ENCODE data around the gene ACOT6. TPM values are rescaled to one million over a fixed set of nuclear protein-coding genes. Genes with fewer than 3 reads are reported as not detected.
"Not testable (repeated sequence)": the region's sequence is repeated elsewhere in the genome, so short reads cannot be mapped to it uniquely, and the experiment has no call there.

ACOT6 gene
- total RNA-seq, 1 experiment from 2014 or later: not detected

- Histone ChIP-seq H3K9ac (ENCODE audit: low read length) (peak within 1 kb of the TSS; percentile 77), H3K36me3 (ENCODE audit: insufficient read depth, low read length) (peaks cover 16% of the 10 kb centered on the region), H2AFZ (ENCODE audit: low read length) (peak within 1 kb of the TSS; percentile 94), H3K4me1 (ENCODE audit: low read length) (peaks cover 33% of the 10 kb centered on the region), H3K4me3 (ENCODE audit: low read length) (peak within 1 kb of the TSS; percentile 98), H3K4me2 (ENCODE audit: low read depth, low read length, poor library complexity, severe bottlenecking) (peak within 1 kb of the TSS; percentile 79), H3K27ac (ENCODE audit: low read length) (peak within 1 kb of the TSS; percentile 63), H3K79me2 (ENCODE audit: low read length) (peaks cover 49% of the 10 kb centered on the region)
- DNase-seq: peak; percentile 96
- not testable (repeated sequence) for H4K20me1 ChIP-seq (ENCODE audit: insufficient read depth, low read depth, low read length); H3K9me3 ChIP-seq (ENCODE audit: low read length); H3K27me3 ChIP-seq (ENCODE audit: low read length); H3K9me2 ChIP-seq (replicated peaks; ENCODE audit: insufficient read depth, low read length)
Observed at GRCh38 chr14:73569185-73569958, 42.9 kb upstream of the ACOT6 start, which contains the start of gene ACOT2. ACOT2 (plus strand) TSS chr14:73569213; CDS start chr14:73569241, 28 bp downstream.

GRCh38 chr14:73570913-73571312 is 41.4 kb upstream of the ACOT6 start:
- H2AFZ ChIP-seq (ENCODE audit: low read length); H3K27ac ChIP-seq (ENCODE audit: low read length); H3K9me3 ChIP-seq (ENCODE audit: low read length); H3K27me3 ChIP-seq (ENCODE audit: low read length); H4K20me1 ChIP-seq (ENCODE audit: insufficient read depth, low read depth, low read length); H3K9me2 ChIP-seq (replicated peaks; ENCODE audit: insufficient read depth, low read length): not testable (repeated sequence)
- peak; percentile 79 for DNase-seq
- Histone ChIP-seq H3K36me3 (ENCODE audit: insufficient read depth, low read length) (peaks cover 20% of the 10 kb centered on the region), H3K79me2 (ENCODE audit: low read length) (peaks cover 49% of the 10 kb centered on the region), H3K9ac (ENCODE audit: low read length) (peak overlapping the region; percentile 28), H3K4me3 (ENCODE audit: low read length) (peak overlapping the region; percentile 98; the same call in 1 of the 2 replicates), H3K4me1 (ENCODE audit: low read length) (peaks cover 33% of the 10 kb centered on the region), H3K4me2 (ENCODE audit: low read depth, low read length, poor library complexity, severe bottlenecking) (peak overlapping the region; percentile 79)

GRCh38 chr14:73573034-73573433 is 39.3 kb upstream of the ACOT6 start:
- not testable (repeated sequence) for H3K27me3 ChIP-seq (ENCODE audit: low read length); H3K4me2 ChIP-seq (ENCODE audit: low read depth, low read length, poor library complexity, severe bottlenecking); H3K9ac ChIP-seq (ENCODE audit: low read length); H2AFZ ChIP-seq (ENCODE audit: low read length); DNase-seq; H3K9me3 ChIP-seq (ENCODE audit: low read length); H4K20me1 ChIP-seq (ENCODE audit: insufficient read depth, low read depth, low read length); H3K27ac ChIP-seq (ENCODE audit: low read length); H3K9me2 ChIP-seq (replicated peaks; ENCODE audit: insufficient read depth, low read length); H3K4me3 ChIP-seq (ENCODE audit: low read length)
- Histone ChIP-seq H3K4me1 (ENCODE audit: low read length) (peaks cover 26% of the 10 kb centered on the region), H3K79me2 (ENCODE audit: low read length) (peaks cover 41% of the 10 kb centered on the region), H3K36me3 (ENCODE audit: insufficient read depth, low read length) (peaks cover 19% of the 10 kb centered on the region)

- DNase-seq; H3K27ac ChIP-seq (ENCODE audit: low read length); H3K4me2 ChIP-seq (ENCODE audit: low read depth, low read length, poor library complexity, severe bottlenecking); H4K20me1 ChIP-seq (ENCODE audit: insufficient read depth, low read depth, low read length); H3K4me3 ChIP-seq (ENCODE audit: low read length); H3K27me3 ChIP-seq (ENCODE audit: low read length); H2AFZ ChIP-seq (ENCODE audit: low read length); H3K9me3 ChIP-seq (ENCODE audit: low read length); H3K9me2 ChIP-seq (replicated peaks; ENCODE audit: insufficient read depth, low read length); H3K9ac ChIP-seq (ENCODE audit: low read length): not testable (repeated sequence)
- Histone ChIP-seq H3K79me2 (ENCODE audit: low read length) (peaks cover 34% of the 10 kb centered on the region), H3K36me3 (ENCODE audit: insufficient read depth, low read length) (peaks cover 24% of the 10 kb centered on the region), H3K4me1 (ENCODE audit: low read length) (peaks cover 19% of the 10 kb centered on the region)
Observed at GRCh38 chr14:73573740-73574139, 38.6 kb upstream of the ACOT6 start.

GRCh38 chr14:73574251-73574650 is 38.1 kb upstream of the ACOT6 start:
- not testable (repeated sequence) for H3K4me2 ChIP-seq (ENCODE audit: low read depth, low read length, poor library complexity, severe bottlenecking); H3K9me2 ChIP-seq (replicated peaks; ENCODE audit: insufficient read depth, low read length); H3K9ac ChIP-seq (ENCODE audit: low read length); H3K27me3 ChIP-seq (ENCODE audit: low read length); H2AFZ ChIP-seq (ENCODE audit: low read length); H3K4me3 ChIP-seq (ENCODE audit: low read length); H3K27ac ChIP-seq (ENCODE audit: low read length); H4K20me1 ChIP-seq (ENCODE audit: insufficient read depth, low read depth, low read length); DNase-seq; H3K9me3 ChIP-seq (ENCODE audit: low read length)
- H3K36me3 ChIP-seq (ENCODE audit: insufficient read depth, low read length): peaks cover 24% of the 10 kb centered on the region
- H3K79me2 ChIP-seq (ENCODE audit: low read length): peaks cover 31% of the 10 kb centered on the region
- peaks cover 18% of the 10 kb centered on the region for H3K4me1 ChIP-seq (ENCODE audit: low read length)

GRCh38 chr14:73576391-73576790 is 35.9 kb upstream of the ACOT6 start:
- peaks cover 4% of the 10 kb centered on the region for H3K4me1 ChIP-seq (ENCODE audit: low read length)
- no peaks in the 10 kb centered on the region for H3K9me2 ChIP-seq (replicated peaks; ENCODE audit: insufficient read depth, low read length)
- no peaks in the 10 kb centered on the region for H4K20me1 ChIP-seq (ENCODE audit: insufficient read depth, low read depth, low read length)
- no peak overlapping the region for H2AFZ ChIP-seq (ENCODE audit: low read length)
- no peaks in the 10 kb centered on the region for H3K9me3 ChIP-seq (ENCODE audit: low read length)
- no peak for DNase-seq
- no peaks in the 10 kb centered on the region for H3K27me3 ChIP-seq (ENCODE audit: low read length)
- H3K36me3 ChIP-seq (ENCODE audit: insufficient read depth, low read length): peaks cover 24% of the 10 kb centered on the region
- H3K79me2 ChIP-seq (ENCODE audit: low read length): peaks cover 16% of the 10 kb centered on the region
- no peak overlapping the region for H3K4me2 ChIP-seq (ENCODE audit: low read depth, low read length, poor library complexity, severe bottlenecking)
- H3K4me3 ChIP-seq (ENCODE audit: low read length): no peak overlapping the region
- H3K9ac ChIP-seq (ENCODE audit: low read length): no peak overlapping the region
- no peak overlapping the region for H3K27ac ChIP-seq (ENCODE audit: low read length)

- not testable (repeated sequence) for H3K4me2 ChIP-seq (ENCODE audit: low read depth, low read length, poor library complexity, severe bottlenecking)
- peaks cover 24% of the 10 kb centered on the region for H3K36me3 ChIP-seq (ENCODE audit: insufficient read depth, low read length)
Observed at GRCh38 chr14:73577214-73577613, 35.1 kb upstream of the ACOT6 start.

GRCh38 chr14:73582102-73582979 is 30.0 kb upstream of the ACOT6 start:
- H3K9me2 ChIP-seq (replicated peaks; ENCODE audit: insufficient read depth, low read length); H3K4me3 ChIP-seq (ENCODE audit: low read length); H3K27me3 ChIP-seq (ENCODE audit: low read length); H3K27ac ChIP-seq (ENCODE audit: low read length); H2AFZ ChIP-seq (ENCODE audit: low read length); H3K4me1 ChIP-seq (ENCODE audit: low read length); H3K9me3 ChIP-seq (ENCODE audit: low read length); H3K79me2 ChIP-seq (ENCODE audit: low read length); H3K4me2 ChIP-seq (ENCODE audit: low read depth, low read length, poor library complexity, severe bottlenecking); H3K9ac ChIP-seq (ENCODE audit: low read length); H3K36me3 ChIP-seq (ENCODE audit: insufficient read depth, low read length); H4K20me1 ChIP-seq (ENCODE audit: insufficient read depth, low read depth, low read length): not testable (repeated sequence)
- peak; percentile 40 for DNase-seq

More at GRCh38 chr14:73577214-73577613, 35.1 kb upstream of the ACOT6 start:
- not testable (repeated sequence) for H3K9me2 ChIP-seq (replicated peaks; ENCODE audit: insufficient read depth, low read length); H3K27me3 ChIP-seq (ENCODE audit: low read length); H2AFZ ChIP-seq (ENCODE audit: low read length); H3K4me3 ChIP-seq (ENCODE audit: low read length); H3K27ac ChIP-seq (ENCODE audit: low read length); H3K79me2 ChIP-seq (ENCODE audit: low read length); H3K9me3 ChIP-seq (ENCODE audit: low read length); DNase-seq; H3K4me1 ChIP-seq (ENCODE audit: low read length); H4K20me1 ChIP-seq (ENCODE audit: insufficient read depth, low read depth, low read length); H3K9ac ChIP-seq (ENCODE audit: low read length)

Data from Karpas-422 (cell line).